Neural cell (in vitro differentiated cells): Measurements from ENCODE around the gene CDH12.

Experiments used
- CTCF ChIP-seq: fragments of 450-650 bp; IDR thresholded peaks from 2 replicates; pipeline ENCODE4 v1.5.1; 2014; ENCODE audit warnings: antibody characterized with exemption, mild to moderate bottlenecking, moderate library complexity; ENCODE audit not compliant: poor library complexity, severe bottlenecking
- MXI1 ChIP-seq: fragments of 450-650 bp; conservative IDR thresholded peaks from 2 replicates; pipeline ENCODE4 v1.6.1; 2014; ENCODE audit warnings: antibody characterized with exemption, mild to moderate bottlenecking; ENCODE audit not compliant: poor library complexity, severe bottlenecking
- SMC3 ChIP-seq: fragments of 450-650 bp; conservative IDR thresholded peaks from 2 replicates; pipeline ENCODE4 v1.6.1; 2014; ENCODE audit warnings: antibody characterized with exemption, mild to moderate bottlenecking, moderate library complexity; ENCODE audit not compliant: poor library complexity

GRCh38 chr5:22577006-22577405 lies 276.1 kb downstream of the CDH12 start:
- no peak for TF ChIP-seq CTCF
- no peak for TF ChIP-seq SMC3
- TF ChIP-seq MXI1 = no peak
